NCI-H2029 treated with DMSO at 0.1 percent for 48 hours (cell line): ENCODE measurements around the gene BAZ1A.
A peak's percentile ranks its signal among the peaks of the same experiment; 100 is the strongest.

Experiments
- DNase-seq: peaks from one replicate; lab custom pipeline; 2025; lab: John Stamatoyannopoulos, UW

The BAZ1A gene

GRCh38 chr14:34875031-34875922, at the start of gene BAZ1A:
Gene BAZ1A (minus strand): TSS chr14:34875360. CDS start chr14:34874604, 756 bp downstream.
- peak; percentile 99 for DNase-seq

GRCh38 chr14:34920339-34920738, 45.2 kb upstream of the BAZ1A start:
- DNase-seq: peak; percentile 73

- no peak for DNase-seq
These were observed 38.5 kb upstream of the BAZ1A start for GRCh38 chr14:34913619-34914018.

- DNase-seq: no peak
These were observed 37.8 kb upstream of the BAZ1A start for GRCh38 chr14:34912966-34913365.

GRCh38 chr14:34912182-34912581, 37.0 kb upstream of the BAZ1A start:
- DNase-seq: no peak

GRCh38 chr14:34911209-34912150, 36.3 kb upstream of the BAZ1A start:
- no peak for DNase-seq

GRCh38 chr14:34906287-34906686, 31.1 kb upstream of the BAZ1A start:
- DNase-seq: no peak

GRCh38 chr14:34895277-34895676, 20.1 kb upstream of the BAZ1A start:
- DNase-seq: no peak

- no peak for DNase-seq
These were observed 15.8 kb upstream of the BAZ1A start for GRCh38 chr14:34890937-34891336.

- no peak for DNase-seq
These were observed 13.0 kb upstream of the BAZ1A start for GRCh38 chr14:34888186-34888585.

GRCh38 chr14:34883954-34884353, 8.8 kb upstream of the BAZ1A start:
- no peak for DNase-seq

- DNase-seq: peak; percentile 99
These were observed 652 bp downstream of the BAZ1A start for GRCh38 chr14:34874386-34875030.

GRCh38 chr14:34873589-34874385, 1.4 kb downstream of the BAZ1A start:
- DNase-seq: peak; percentile 100

GRCh38 chr14:34872822-34873588, 2.2 kb downstream of the BAZ1A start:
- peak; percentile 100 for DNase-seq

GRCh38 chr14:34867199-34867598, 8.0 kb downstream of the BAZ1A start:
- DNase-seq: no peak

GRCh38 chr14:34865889-34866574, 9.1 kb downstream of the BAZ1A start:
- DNase-seq: no peak

- DNase-seq: no peak
These were observed 11.3 kb downstream of the BAZ1A start for GRCh38 chr14:34863844-34864243.

GRCh38 chr14:34858765-34859164, 16.4 kb downstream of the BAZ1A start:
- DNase-seq: no peak

- peak; percentile 61 for DNase-seq
These were observed 17.3 kb downstream of the BAZ1A start for GRCh38 chr14:34857689-34858449.
